A172 (cell line): ENCODE results near the gene IL17RB. TPM values are rescaled to one million over a fixed set of nuclear protein-coding genes. Genes with fewer than 3 reads are reported as not detected.

Source experiments
- DNase-seq: peaks from one replicate; pipeline ENCODE4 v3.0.0-alpha.2; 2015; ENCODE audit warnings: low spot score
- total RNA-seq: library from RNA; depleted of rRNA; stranded (reverse); fragments of >200 nt; shearing (Covaris generic); gene quantifications from 2 replicates; pipeline ENCODE4 v1.2.3, GENCODE V29; 2014

The IL17RB gene
- total RNA-seq, 1 experiment from 2014 or later, result not detected

GRCh38 chr3:53862241-53862640, 15.9 kb downstream of the IL17RB start:
- DNase-seq, result no peak

DNA sequence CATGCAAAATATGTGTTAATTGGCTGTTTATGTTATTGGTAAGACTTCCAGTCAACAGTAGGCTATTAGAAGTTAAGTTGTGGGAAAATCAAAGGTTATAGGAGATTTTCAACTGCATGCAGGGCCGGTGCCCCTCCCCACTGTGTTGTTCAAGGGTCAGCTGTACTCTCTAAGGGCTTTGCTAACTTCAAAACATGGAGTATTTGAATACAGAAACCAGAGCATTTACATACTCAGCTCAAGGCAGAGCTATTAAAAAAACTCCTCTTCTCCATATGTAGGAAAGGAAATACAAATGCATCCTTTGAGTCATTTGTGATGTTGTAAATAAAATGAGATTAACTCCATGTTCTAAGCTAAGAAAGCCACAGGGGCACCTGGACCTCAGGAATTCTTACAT, 16.8 kb downstream of the IL17RB start:
- DNase-seq, result no peak

DNA sequence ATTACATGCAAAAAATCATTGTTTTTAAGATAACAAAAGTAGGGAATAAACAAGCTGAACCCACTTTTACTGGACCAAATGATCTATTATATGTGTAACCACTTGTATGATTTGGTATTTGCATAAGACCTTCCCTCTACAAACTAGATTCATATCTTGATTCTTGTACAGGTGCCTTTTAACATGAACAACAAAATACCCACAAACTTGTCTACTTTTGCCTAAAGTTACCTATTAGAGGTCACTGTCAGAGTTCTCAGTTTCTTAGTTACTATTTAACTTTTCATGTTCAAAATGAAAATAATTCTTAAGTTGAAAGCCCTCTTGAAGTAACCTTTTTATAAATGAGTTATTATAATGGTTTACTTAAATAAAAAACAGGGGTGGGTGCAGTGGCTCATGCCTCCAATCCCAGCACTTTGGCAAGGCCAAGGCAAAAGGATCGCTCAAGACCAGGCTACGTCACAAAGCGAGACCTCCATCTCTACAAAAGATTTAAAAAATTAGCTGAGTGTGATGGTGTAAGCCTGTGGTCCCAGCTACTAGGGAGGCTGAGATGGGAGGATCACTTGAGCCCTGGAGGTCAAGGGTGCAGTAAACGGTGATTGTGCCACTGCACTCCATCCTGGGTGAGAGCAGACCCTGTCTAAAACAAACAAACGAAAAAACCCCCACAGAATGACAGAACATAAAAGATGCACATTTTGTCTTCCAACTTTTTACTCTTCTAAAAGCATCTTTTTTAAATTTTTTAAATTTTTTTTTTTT, 19.5 kb downstream of the IL17RB start:
- DNase-seq, result no peak

GRCh38 chr3:53880396-53881345, 34.3 kb downstream of the IL17RB start:
- DNase-seq, result no peak

GRCh38 chr3:53881691-53882593, 35.6 kb downstream of the IL17RB start, which contains the start of gene ACTR8:
Gene ACTR8 (minus strand): TSS chr3:53882152. CDS start chr3:53882101, 51 bp downstream.
- peak; percentile 59 for DNase-seq

- no peak for DNase-seq
Observed at GRCh38 chr3:53883008-53883407, 36.6 kb downstream of the IL17RB start.

GRCh38 chr3:53884623-53885022, 38.3 kb downstream of the IL17RB start:
- no peak for DNase-seq

DNA sequence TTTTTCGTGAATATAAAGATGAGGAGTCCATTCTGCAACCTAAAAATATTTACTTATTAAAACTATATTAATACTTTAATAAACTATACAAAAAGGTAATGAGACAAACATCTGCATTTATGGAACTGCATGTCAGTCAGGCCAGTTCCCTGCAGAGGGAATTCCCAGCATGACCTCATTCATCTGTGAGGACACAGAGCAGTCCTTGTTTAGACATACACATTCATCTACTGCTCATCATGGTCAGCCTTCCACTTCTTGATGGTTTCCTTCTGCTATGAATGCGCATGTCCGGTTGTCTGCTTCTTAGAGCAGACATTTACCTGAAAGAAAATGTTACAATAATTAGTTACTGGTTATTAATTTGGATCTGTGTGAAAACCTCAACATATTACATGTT, 38.9 kb downstream of the IL17RB start:
- DNase-seq, result no peak

DNA sequence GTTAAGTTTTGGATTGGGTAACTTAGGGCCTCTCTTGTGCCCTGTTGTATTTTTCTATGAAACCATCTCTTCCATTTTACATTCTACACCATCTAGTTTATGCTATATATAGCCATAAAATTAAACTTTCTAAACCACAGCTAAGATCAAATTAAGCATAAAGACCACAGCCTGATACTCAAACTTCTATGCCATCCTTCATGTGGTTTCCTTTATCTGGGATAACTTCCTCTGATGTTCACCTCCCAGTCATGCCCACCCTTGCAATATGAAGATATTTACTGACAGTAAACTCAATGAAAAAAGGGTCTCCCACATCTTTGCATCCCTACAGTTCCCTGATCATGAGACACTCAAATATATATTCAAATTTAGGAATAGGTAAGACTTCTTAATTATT, 41.1 kb downstream of the IL17RB start:
- no peak for DNase-seq

- no peak for DNase-seq
Observed at GRCh38 chr3:53888232-53888631, 41.9 kb downstream of the IL17RB start.

DNA sequence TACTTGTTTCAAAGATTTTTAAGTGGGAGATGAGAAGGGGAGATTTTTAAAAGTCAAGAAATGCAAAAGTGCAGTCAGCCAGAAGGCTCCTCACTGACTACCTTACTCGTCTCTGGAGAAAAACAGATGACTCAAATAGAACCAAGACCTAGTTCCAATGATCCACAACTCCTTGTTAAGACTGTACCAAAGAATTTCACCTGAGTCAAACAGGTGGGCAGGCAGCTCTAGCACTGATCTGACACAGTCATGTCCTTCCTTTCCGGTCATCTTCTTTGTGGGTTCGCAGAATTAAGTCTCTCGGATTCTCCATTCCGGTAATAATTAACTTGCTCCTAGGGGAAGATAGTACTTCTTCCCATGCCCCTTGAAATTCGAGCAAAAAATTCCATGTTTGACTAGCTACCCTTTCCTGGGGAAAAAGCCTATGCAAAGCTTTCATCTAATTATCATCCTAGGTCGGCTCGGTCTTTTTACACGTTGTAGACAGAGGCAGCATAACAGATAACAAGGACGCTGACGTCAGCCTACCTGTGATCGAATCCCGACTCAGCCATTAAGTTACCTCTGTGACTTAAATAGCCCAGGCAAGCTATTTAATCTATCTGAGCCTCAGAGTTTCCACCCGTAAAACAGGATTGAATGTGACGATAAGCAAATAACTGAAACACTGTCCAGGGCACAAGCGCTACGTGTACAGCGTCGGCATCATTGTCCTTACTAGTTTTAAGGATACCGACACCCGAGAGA, 44.5 kb downstream of the IL17RB start:
- peak; percentile 35 for DNase-seq

DNA sequence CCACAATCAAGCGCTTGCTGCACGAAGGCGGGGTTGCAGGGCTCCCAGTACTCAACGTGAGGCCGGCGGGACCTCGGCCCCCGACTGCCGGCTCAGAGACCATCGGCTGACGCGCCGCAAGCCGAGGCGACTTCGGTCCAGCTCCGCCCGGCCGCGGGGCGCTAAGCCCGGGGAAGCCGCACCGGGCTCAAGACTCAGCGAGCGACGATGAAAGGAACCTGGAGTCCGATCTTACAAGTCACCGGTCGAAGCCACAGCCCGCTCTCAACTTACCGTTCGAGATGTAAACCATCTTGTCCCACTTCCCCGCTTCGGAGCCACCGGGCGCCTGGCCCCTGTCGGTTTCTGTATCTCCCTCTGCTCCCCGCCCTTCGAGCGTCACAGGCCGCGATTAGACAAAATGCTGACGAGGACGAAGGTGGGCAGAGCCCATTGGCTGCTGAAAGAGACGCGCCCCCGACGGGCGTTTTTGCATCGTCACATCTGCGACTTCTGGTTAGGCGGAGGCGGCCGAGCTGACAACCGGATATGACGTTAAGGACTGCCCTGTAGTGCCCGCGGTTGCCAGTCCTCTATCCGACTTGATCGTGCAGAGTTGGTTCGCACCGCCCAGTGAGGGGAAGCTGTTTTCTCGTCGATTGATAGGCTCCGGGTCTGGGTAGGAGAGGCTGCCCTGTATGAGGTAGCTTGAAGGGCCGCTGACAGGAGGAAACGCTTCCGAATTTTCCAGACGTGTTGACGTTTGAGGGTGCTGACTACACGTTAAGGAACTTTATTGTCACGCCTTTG, 45.3 kb downstream of the IL17RB start, which contains the start of gene SELENOK:
SELENOK (minus strand) TSS at position 363 of the 789 bp plus-strand sequence.
- DNase-seq, result peak; percentile 98

DNA sequence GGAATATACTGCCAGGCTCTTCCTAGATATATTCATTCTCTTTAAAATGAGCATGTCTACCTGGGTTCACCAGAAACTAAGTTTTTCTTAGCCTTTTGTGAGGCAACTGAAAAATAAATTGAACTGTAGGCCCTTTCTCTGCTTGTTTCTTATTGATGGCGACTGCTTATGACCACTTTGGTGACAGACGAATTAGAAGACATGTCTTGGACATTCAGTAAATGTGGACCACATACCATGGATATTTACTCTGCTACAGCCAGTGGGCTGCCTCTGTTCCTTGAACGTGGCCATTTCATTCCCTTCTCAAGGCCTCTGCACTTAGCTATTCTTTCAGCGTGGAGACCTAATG, 45.9 kb downstream of the IL17RB start:
- DNase-seq, result peak; percentile 17

- DNase-seq, result no peak
Observed at GRCh38 chr3:53899750-53900149, 53.4 kb downstream of the IL17RB start.

GRCh38 chr3:53900666-53901331, 54.4 kb downstream of the IL17RB start:
- DNase-seq, result no peak

GRCh38 chr3:53902067-53902466, 55.7 kb downstream of the IL17RB start:
- no peak for DNase-seq

GRCh38 chr3:53902711-53903110, 56.3 kb downstream of the IL17RB start:
- no peak for DNase-seq

DNA sequence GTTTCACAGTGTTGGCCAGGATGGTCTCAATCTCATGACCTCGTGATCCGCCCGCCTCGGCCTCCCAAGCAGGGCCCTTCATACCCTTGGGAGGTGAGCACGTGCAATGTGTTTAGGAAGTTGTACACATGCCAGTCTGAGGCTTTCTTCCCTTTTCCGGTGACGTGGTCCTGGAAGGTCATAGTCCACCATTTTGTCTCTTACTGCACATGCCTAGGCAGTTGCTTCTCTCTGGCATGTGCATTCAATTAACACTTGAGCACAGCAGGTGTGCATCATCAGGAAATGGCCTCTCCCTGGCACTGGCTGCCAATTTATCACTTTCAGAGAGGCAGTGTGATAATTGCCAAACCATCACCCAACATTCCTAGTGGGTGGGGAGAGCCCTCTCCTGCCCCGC, 67.0 kb downstream of the IL17RB start:
- no peak for DNase-seq
